Measurements from ENCODE around the gene LY6G6F.
A peak's percentile ranks its signal among the peaks of the same experiment; 100 is the strongest.

LY6G6F gene

DNA sequence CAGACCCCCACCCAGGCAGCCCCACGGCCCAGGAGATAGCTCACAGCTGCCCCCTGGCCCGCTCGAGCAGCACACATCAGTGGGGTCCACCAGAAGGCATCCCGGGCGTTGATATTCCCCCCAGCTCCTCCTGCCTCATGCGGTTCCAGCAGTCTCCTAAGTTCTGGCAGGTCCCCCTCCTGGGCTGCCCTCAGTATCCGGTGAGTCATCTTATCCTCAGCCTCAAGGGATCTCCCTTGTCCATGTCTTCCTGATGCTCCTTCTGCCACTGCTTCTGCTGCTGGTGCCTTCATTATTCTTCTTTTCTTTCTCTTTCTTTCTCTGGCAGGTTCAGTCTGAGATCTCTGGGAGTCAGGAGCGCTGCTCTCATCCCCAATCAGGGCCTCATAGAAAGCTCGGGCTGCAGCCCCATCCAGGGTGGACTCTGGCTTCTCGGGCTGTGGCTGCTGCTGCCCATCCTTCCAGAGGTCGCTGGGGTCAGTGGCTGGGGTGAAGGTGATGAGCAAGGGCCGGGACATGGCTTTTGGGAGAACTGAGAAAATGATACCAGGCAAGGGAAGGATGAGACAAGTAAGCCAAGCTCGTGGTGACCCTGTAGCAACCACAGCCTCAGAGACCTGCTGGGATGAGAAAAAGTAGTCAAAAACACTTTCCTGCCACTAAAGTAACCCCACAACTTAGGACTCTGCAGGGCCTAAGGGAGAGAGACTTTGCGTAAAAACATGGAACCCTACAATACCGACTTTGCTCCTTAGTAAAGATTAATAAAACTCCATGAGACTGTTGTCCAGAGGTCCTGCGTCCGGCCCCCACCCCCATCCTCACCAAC lies 42.5 kb upstream of the LY6G6F start:
- no peaks in the 10 kb centered on the region for H3K27me3 ChIP-seq (ENCODE audit: insufficient read depth, low read length)
- H3K4me3 ChIP-seq (ENCODE audit: low read length) = peak overlapping the region; percentile 96
- H3K9ac ChIP-seq (ENCODE audit: low read depth, low read length) = peak overlapping the region; percentile 98
- H3K27ac ChIP-seq (ENCODE audit: low read length) = peak overlapping the region; percentile 98
- H3K4me1 ChIP-seq (ENCODE audit: insufficient read depth, low read length) = peaks cover 10% of the 10 kb centered on the region; the same call in 1 of the 2 replicates
- peaks cover 52% of the 10 kb centered on the region for H3K36me3 ChIP-seq (ENCODE audit: insufficient read depth, low read depth, low read length)
- H3K9me3 ChIP-seq (ENCODE audit: insufficient read depth, low read depth, low read length) = no peaks in the 10 kb centered on the region

DNA sequence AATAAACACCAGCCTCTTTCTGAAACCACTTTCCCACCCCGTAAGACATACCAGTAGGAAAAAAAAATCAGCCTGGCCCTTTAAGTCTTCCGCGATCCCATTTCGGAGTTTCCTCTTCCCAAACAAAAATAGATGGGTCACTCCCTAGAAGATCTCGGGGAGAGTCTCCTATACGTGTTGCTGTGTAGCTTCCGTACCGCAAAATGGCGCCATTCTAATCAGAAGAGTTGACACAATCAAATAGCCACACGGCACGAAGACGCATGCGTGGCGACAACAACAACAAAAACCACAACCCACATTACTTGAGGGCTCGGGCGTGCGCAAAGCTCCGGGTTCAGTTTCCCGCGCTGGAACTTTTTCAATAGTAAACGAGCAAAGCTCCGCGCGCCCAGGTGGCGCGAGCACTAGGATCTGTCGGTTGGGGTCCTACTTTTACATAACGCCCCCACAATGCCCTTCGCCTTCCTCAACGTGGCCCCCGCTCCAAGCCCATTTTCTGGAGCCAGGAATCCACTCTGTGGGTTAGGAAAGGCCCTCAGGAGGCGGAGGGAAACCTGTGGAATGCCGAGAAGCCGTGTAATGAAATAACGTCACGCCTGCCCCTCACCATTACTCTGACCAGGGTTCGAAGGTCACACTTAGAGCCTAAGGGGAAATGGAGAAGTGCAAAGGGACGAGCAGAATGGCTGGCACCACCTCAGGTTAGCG lies 41.7 kb upstream of the LY6G6F start, which contains the start of gene GPANK1:
Gene GPANK1 (minus strand): TSS at position 208 of the 711 bp plus-strand sequence. CDS start 519 bp downstream, outside the sequence.
- Histone ChIP-seq H3K4me1 (ENCODE audit: insufficient read depth, low read length) (peaks cover 5% of the 10 kb centered on the region; the same call in 1 of the 2 replicates), H3K27ac (ENCODE audit: low read length) (peak within 1 kb of the TSS; percentile 98), H3K4me3 (ENCODE audit: low read length) (peak within 1 kb of the TSS; percentile 96), H3K9me3 (ENCODE audit: insufficient read depth, low read depth, low read length) (no peaks in the 10 kb centered on the region), H3K27me3 (ENCODE audit: insufficient read depth, low read length) (no peaks in the 10 kb centered on the region), H3K36me3 (ENCODE audit: insufficient read depth, low read depth, low read length) (peaks cover 60% of the 10 kb centered on the region), H3K9ac (ENCODE audit: low read depth, low read length) (peak within 1 kb of the TSS; percentile 98)

DNA sequence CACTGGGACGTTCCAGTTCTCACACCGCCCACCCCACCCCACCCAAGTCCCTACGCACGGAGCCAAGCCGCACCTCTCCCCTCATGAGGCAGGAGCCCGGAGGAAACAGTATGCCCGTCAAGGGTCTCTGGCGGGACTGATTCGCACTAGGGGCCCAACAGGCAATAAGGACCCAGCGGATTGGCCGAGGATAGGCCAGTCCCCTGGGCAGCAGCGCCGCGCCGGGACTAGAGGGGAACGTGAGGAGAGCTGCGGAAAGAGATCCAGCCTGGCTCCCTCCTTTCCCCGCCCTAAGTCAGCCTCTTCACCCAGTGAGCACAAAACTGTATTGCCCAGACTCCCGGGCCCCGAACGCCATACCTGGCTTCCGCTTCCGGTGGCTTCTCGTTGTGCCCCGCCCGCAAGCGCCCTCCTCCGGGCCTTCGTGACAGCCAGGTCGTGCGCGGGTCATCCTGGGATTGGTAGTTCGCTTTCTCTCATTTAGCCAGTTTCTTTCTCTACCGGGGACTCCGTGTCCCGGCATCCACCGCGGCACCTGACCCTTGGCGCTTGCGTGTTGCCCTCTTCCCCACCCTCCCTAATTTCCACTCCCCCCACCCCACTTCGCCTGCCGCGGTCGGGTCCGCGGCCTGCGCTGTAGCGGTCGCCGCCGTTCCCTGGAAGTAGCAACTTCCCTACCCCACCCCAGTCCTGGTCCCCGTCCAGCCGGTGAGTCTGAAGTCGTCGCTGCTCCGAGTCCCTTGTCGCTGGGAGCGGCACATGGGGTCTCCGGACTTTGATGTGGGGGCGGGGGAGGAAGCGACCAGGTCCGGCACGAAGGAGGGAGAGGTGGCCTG lies 40.9 kb upstream of the LY6G6F start, which contains the start of gene CSNK2B:
Gene CSNK2B (plus strand): TSS at position 580 of the 836 bp plus-strand sequence. CDS start 752 bp downstream, outside the sequence.
- Histone ChIP-seq H3K4me3 (ENCODE audit: low read length) (peak within 1 kb of the TSS; percentile 96), H3K9ac (ENCODE audit: low read depth, low read length) (peak within 1 kb of the TSS; percentile 98), H3K9me3 (ENCODE audit: insufficient read depth, low read depth, low read length) (no peaks in the 10 kb centered on the region), H3K4me1 (ENCODE audit: insufficient read depth, low read length) (peaks cover 3% of the 10 kb centered on the region; the same call in 1 of the 2 replicates), H3K27ac (ENCODE audit: low read length) (peak within 1 kb of the TSS; percentile 98), H3K27me3 (ENCODE audit: insufficient read depth, low read length) (no peaks in the 10 kb centered on the region), H3K36me3 (ENCODE audit: insufficient read depth, low read depth, low read length) (peaks cover 67% of the 10 kb centered on the region)

DNA sequence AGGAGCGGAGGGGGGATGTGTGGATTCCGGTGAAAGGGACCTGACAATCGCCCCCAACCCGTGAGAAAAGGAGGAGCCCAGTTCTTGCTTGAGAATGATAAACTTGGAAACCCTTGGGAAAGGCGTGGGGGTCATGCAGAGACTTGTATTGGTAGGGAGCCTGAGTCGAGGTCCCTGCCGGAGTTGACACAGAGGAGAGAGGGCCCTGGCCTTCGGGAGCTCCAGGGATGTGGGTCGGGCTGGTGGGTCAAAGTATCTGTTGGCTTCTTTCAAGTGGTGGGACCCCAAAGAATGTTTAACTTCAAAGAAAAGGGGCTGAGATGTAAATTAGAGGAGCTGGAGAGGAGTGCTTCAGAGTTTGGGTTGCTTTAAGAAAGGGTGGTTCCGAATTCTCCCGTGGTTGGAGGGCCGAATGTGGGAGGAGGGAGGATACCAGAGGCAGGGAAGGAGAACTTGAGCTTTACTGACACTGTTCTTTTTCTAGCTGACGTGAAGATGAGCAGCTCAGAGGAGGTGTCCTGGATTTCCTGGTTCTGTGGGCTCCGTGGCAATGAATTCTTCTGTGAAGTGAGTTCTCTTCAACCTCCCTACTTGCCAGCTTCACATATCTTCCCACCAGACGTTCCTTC lies 40.2 kb upstream of the LY6G6F start:
- Histone ChIP-seq H3K36me3 (ENCODE audit: insufficient read depth, low read depth, low read length) (peaks cover 72% of the 10 kb centered on the region), H3K4me1 (ENCODE audit: insufficient read depth, low read length) (peaks cover 3% of the 10 kb centered on the region; the same call in 1 of the 2 replicates), H3K9ac (ENCODE audit: low read depth, low read length) (peak overlapping the region; percentile 89), H3K4me3 (ENCODE audit: low read length) (peak overlapping the region; percentile 96), H3K27me3 (ENCODE audit: insufficient read depth, low read length) (no peaks in the 10 kb centered on the region), H3K27ac (ENCODE audit: low read length) (peak overlapping the region; percentile 23), H3K9me3 (ENCODE audit: insufficient read depth, low read depth, low read length) (no peaks in the 10 kb centered on the region)

DNA sequence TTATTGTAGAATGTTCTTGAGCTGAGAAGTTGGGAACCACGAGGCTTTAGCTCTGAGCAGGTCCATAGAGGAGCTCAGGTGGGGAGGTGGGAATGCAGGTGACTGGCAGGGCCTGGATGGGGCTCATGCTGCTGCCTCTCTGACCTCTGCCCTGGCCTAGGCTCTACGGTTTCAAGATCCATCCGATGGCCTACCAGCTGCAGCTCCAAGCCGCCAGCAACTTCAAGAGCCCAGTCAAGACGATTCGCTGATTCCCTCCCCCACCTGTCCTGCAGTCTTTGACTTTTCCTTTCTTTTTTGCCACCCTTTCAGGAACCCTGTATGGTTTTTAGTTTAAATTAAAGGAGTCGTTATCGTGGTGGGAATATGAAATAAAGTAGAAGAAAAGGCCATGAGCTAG lies 37.0 kb upstream of the LY6G6F start, which contains the start of gene LY6G5B:
Gene LY6G5B (plus strand): TSS at position 301 of the 400 bp plus-strand sequence. CDS start 975 bp downstream, outside the sequence.
- Histone ChIP-seq H3K4me1 (ENCODE audit: insufficient read depth, low read length) (no peaks in the 10 kb centered on the region), H3K27me3 (ENCODE audit: insufficient read depth, low read length) (no peaks in the 10 kb centered on the region), H3K9me3 (ENCODE audit: insufficient read depth, low read depth, low read length) (no peaks in the 10 kb centered on the region), H3K27ac (ENCODE audit: low read length) (no peak within 1 kb of the TSS), H3K36me3 (ENCODE audit: insufficient read depth, low read depth, low read length) (peaks cover 60% of the 10 kb centered on the region), H3K4me3 (ENCODE audit: low read length) (no peak within 1 kb of the TSS), H3K9ac (ENCODE audit: low read depth, low read length) (no peak within 1 kb of the TSS)

- H3K4me1 ChIP-seq (ENCODE audit: insufficient read depth, low read length) = no peaks in the 10 kb centered on the region
- H3K9ac ChIP-seq (ENCODE audit: low read depth, low read length) = no peak overlapping the region
- peaks cover 7% of the 10 kb centered on the region for H3K27me3 ChIP-seq (ENCODE audit: insufficient read depth, low read length)
- H3K9me3 ChIP-seq (ENCODE audit: insufficient read depth, low read depth, low read length) = no peaks in the 10 kb centered on the region
- peaks cover 13% of the 10 kb centered on the region for H3K36me3 ChIP-seq (ENCODE audit: insufficient read depth, low read depth, low read length)
- no peak overlapping the region for H3K4me3 ChIP-seq (ENCODE audit: low read length)
- no peak overlapping the region for H3K27ac ChIP-seq (ENCODE audit: low read length)
Observed at GRCh38 chr6:31676322-31676903, 30.3 kb upstream of the LY6G6F start.

DNA sequence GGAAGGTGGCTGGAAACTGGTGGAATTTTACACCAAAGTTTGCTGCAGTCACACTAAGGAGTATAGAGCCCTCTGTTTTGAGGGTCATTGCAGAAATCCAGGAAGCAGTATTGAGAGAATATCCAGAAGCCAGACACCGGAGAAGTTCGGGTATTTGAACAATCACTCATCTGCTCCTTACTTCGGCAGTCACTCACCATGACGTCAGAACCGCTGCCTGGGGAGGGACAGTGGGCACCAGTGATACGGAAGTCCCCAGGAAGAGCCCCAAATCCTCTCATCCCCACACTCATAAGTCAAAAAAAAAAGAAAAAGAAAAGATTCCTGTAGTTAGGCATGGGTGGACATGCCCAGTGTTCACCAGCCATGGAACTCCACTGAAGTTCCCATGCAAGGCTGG lies 29.8 kb upstream of the LY6G6F start:
- H3K9ac ChIP-seq (ENCODE audit: low read depth, low read length) = no peak overlapping the region

DNA sequence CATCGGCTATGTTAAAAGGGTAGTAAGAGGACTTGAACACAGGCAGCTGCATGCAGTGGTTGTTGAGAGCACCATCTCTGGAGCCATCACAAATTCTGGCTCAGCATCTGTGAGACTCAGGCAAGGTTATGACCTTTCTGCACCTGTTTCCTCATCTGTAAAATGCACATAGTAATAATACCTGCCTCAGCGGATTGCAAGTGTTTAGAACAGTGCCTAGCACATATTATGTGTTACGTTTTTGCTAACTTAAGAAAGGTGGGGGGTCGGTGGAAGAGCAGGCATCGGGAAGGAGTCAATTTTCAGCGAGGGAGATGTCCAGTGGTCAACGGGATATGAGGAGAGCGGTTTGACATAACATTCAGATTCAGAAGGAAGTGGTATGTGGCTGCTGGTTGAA lies 28.7 kb upstream of the LY6G6F start:
- H3K9ac ChIP-seq (ENCODE audit: low read depth, low read length) = no peak overlapping the region
- no peaks in the 10 kb centered on the region; the same call in 1 of the 2 replicates for H3K36me3 ChIP-seq (ENCODE audit: insufficient read depth, low read depth, low read length)
- no peaks in the 10 kb centered on the region for H3K4me1 ChIP-seq (ENCODE audit: insufficient read depth, low read length)
- H3K4me3 ChIP-seq (ENCODE audit: low read length) = no peak overlapping the region
- H3K27me3 ChIP-seq (ENCODE audit: insufficient read depth, low read length) = peaks cover 22% of the 10 kb centered on the region
- H3K9me3 ChIP-seq (ENCODE audit: insufficient read depth, low read depth, low read length) = no peaks in the 10 kb centered on the region
- H3K27ac ChIP-seq (ENCODE audit: low read length) = no peak overlapping the region

More for the DNA sequence above, 29.8 kb upstream of the LY6G6F start:
- Histone ChIP-seq H3K4me3 (ENCODE audit: low read length) (no peak overlapping the region), H3K9me3 (ENCODE audit: insufficient read depth, low read depth, low read length) (no peaks in the 10 kb centered on the region), H3K27ac (ENCODE audit: low read length) (no peak overlapping the region), H3K27me3 (ENCODE audit: insufficient read depth, low read length) (peaks cover 12% of the 10 kb centered on the region), H3K4me1 (ENCODE audit: insufficient read depth, low read length) (no peaks in the 10 kb centered on the region), H3K36me3 (ENCODE audit: insufficient read depth, low read depth, low read length) (peaks cover 8% of the 10 kb centered on the region)

DNA sequence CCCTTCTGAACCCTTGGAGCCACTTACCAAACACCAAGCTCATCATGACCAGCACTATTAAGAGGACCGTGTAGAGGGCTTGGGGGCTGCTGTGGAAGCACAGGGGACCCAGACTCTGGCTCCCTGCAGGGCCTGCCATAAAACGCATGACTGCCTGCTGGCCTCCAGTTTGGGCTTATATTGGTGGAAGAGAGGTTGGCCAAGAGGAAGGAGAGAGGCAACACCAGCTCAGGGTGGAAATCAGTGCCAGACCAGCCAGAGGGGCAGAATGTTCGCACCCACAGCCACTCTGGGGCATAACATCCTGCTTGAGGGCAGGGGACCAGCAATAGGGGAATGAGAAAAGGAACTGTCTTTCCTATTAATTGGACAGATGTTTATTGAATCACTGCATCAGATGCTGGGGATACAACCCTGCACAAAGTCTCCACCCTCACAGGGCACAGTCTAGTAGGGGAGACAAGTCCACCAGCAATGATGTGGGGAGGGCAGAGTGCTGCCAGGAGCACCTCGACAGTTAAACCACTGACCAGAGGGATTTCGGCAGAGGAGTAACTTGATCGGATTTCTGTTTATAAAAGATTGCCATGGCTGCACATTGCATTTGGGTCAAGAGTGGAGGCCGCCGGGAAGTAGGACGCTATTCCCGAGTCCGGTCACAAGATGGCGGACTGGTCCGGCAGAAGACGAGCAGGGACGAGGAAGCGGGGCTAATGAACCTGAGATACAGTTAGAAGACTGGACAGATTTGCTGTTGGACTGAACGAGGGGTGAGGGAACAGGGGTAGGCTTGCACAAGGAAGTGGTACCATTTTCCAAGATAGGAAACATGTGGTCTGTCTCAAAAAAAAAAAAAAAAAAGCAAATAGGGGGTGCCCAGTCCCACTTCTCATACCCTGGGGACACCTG lies 26.2 kb upstream of the LY6G6F start, which contains the start of gene LY6G5C:
Gene LY6G5C (minus strand): TSS at position 842 of the 909 bp plus-strand sequence. CDS start 694 bp downstream, at position 148.
- H3K27ac ChIP-seq (ENCODE audit: low read length) = no peak within 1 kb of the TSS

More for the DNA sequence above, 26.2 kb upstream of the LY6G6F start, which contains the start of gene LY6G5C:
- Histone ChIP-seq H3K27me3 (ENCODE audit: insufficient read depth, low read length) (peaks cover 22% of the 10 kb centered on the region), H3K4me3 (ENCODE audit: low read length) (peak within 1 kb of the TSS; percentile 64), H3K36me3 (ENCODE audit: insufficient read depth, low read depth, low read length) (no peaks in the 10 kb centered on the region), H3K9ac (ENCODE audit: low read depth, low read length) (peak within 1 kb of the TSS; percentile 38; the same call in 1 of the 2 replicates), H3K4me1 (ENCODE audit: insufficient read depth, low read length) (no peaks in the 10 kb centered on the region), H3K9me3 (ENCODE audit: insufficient read depth, low read depth, low read length) (no peaks in the 10 kb centered on the region)
